ENCODE results near the gene KPNA3. TPM values are rescaled to one million over a fixed set of nuclear protein-coding genes. Genes with fewer than 3 reads are reported as not detected.

KPNA3 gene
- total and polyA plus RNA-seq, 12 donors: 22.5 to 79.1 (median 55.0) TPM

DNA sequence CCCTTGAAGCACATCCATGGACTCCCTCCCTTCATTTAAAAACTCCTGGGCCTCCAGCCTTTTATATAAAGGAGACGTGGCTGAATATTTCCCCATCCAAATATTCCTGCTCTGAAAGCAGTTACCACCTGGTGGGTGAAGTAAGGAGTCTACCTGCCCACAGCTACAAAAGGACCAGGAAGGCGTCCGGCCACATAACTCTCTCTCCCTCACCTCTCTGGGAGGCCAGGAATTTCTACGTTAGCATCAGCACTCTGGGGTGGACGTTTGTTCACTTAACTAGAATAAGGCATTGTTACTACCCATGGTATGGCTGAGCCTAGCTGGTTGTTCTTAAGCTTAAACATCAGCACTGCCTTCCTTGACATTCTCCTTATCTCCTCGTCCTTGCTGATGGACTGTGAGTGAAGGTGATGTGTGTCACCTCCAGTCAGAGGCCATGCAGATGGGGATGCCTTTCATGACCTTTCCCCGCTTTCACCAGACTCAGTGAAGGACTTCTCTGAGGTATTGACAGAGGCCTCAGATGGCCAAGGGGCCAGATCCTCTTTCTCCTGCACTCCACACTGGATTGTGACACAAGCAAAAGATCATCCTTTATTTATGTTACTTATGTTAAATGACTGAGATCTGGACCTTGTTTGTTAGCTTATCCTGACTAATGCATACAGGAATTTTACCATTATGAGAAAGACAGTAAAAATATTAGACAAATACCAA lies 22.2 kb upstream of the KPNA3 start:
- Histone ChIP-seq H3K27ac (no peak overlapping the region), H3K36me3 (no peaks in the 10 kb centered on the region), H3K4me1 (peaks cover 0 to 37% (median 7%) of the 10 kb centered on the region in 9 donors), H3K27me3 (no peaks in the 10 kb centered on the region), H3K9me3 (peaks cover 0 to 3% (median 0%) of the 10 kb centered on the region in 11 donors), H3K4me3 (no peak overlapping the region)
- TF ChIP-seq, protein P1, sequence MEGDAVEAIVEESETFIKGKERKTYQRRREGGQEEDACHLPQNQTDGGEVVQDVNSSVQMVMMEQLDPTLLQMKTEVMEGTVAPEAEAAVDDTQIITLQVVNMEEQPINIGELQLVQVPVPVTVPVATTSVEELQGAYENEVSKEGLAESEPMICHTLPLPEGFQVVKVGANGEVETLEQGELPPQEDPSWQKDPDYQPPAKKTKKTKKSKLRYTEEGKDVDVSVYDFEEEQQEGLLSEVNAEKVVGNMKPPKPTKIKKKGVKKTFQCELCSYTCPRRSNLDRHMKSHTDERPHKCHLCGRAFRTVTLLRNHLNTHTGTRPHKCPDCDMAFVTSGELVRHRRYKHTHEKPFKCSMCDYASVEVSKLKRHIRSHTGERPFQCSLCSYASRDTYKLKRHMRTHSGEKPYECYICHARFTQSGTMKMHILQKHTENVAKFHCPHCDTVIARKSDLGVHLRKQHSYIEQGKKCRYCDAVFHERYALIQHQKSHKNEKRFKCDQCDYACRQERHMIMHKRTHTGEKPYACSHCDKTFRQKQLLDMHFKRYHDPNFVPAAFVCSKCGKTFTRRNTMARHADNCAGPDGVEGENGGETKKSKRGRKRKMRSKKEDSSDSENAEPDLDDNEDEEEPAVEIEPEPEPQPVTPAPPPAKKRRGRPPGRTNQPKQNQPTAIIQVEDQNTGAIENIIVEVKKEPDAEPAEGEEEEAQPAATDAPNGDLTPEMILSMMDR (IDR thresholded peaks at IDR 0.05): no peak
- intact Hi-C loops (cut with DNase I): no loop called here
- ATAC-seq (peak in 1 of 8 donors; percentile 24), DNase-seq (no peak)
- WGBS, 2 donors: 88% methylated on average over 7 of the region's 7 CpGs

DNA sequence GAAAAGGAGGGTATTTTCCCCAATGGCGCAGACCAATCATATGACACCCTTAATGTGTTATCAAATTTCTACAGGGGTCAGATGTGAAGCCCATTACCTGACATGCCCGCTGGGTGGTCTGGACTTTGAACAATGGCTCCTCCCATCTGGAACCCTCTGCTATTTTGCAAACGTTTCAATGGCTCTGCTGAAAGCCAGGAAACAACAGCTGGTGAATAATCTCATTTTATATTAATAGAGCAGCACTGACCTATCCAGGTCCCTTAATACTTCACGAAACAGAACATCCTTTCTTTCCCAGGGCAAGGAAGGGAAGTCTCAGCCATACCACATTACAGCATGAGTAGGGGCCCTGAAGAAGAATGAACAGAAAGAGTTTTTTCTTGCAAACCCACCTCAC lies 20.3 kb upstream of the KPNA3 start:
- TF ChIP-seq, protein P1 (IDR thresholded peaks at IDR 0.05): no peak
- Histone ChIP-seq H3K27ac (no peak overlapping the region), H3K9me3 (peaks cover 0 to 4% (median 0%) of the 10 kb centered on the region in 11 donors), H3K36me3 (no peaks in the 10 kb centered on the region), H3K27me3 (peaks cover 0 to 4% (median 0%) of the 10 kb centered on the region in 7 donors), H3K4me1 (peaks cover 0 to 37% (median 7%) of the 10 kb centered on the region in 9 donors), H3K4me3 (no peak overlapping the region)
- 48 to 50% methylated on average over 4 of the region's 4 CpGs for WGBS, 2 donors
- no peak for DNase-seq
- intact Hi-C loops (cut with DNase I): no loop called here
- peak in 4 of 8 donors; percentile 54 to 66 (median 60) for ATAC-seq

DNA sequence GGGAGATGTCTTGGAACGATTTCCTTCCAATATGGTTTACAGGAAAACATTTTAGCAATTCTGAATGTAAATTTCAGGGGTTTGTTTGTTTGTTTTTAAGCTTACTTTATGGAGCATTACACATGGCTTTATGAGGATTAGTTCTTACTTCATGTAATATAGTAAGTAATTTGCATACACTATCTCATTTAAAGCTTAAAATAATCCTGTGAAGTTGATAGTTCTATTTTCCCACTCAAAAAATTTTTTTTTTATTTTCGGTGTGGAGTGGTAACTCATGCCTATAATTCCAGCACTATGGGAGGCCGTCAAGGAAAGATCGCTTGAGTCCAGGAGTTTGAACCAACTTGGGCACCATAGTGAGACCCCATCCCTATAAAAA lies 19.0 kb upstream of the KPNA3 start:
- Histone ChIP-seq H3K36me3 (no peaks in the 10 kb centered on the region), H3K27ac (peak overlapping the region in 5 of 10 donors; percentile 19 to 71 (median 49)), H3K4me3 (no peak overlapping the region), H3K27me3 (peaks cover 0 to 4% (median 0%) of the 10 kb centered on the region in 7 donors), H3K9me3 (peaks cover 0 to 4% (median 0%) of the 10 kb centered on the region in 11 donors), H3K4me1 (peaks cover 0 to 37% (median 7%) of the 10 kb centered on the region in 9 donors)
- intact Hi-C loops (cut with DNase I): no loop called here
- TF ChIP-seq, protein P1 (IDR thresholded peaks at IDR 0.05): no peak
- no peak for ATAC-seq
- no peak for DNase-seq
- 77 to 86% methylated on average over 4 of the region's 4 CpGs for WGBS, 2 donors

DNA sequence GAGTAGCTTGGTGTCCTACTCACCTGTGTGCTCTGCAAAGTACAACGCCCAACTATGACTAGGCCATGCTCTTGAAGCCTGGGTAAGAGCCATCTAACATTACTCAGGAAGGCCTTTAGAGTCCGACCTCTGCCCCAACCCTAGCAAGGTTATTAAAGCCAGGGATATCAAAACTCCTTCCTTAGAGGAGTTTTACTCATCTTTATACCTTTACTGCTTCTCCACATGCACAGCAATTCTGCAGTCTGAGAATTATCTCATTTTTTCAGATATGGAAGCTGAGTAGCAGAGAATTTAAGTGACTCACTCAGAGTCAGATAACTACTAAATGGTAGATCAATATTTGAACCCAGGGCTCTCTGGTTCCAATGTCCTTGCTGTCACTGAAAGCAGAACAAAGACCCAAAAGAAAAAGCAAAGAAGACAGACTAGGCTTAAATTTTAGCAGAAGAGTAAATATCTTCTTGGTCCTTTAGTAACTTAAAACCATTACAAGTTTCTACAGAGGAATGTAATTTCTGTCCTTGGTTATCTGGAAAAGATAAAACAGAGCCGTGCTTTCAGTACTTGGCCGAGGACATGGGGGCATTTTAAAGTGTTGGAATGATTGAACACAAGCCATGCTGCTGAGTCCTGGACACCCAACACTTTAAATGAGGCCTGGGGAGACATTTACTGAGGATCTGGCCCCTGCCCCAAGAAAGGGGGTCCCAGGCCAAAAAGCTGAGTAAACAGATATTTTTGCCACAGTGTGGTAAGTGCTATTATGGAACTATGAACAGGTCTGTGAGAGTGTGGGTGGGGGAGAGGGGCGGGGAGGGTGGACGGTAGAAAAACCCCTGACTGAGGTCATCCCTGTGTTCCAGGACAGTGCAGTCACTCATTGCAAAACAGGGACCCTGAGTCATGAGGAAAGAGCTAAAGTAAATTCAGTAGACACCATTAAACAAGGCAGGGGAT lies 18.4 kb upstream of the KPNA3 start:
- Histone ChIP-seq H3K9me3 (peaks cover 0 to 4% (median 0%) of the 10 kb centered on the region in 11 donors), H3K4me1 (peaks cover 0 to 37% (median 7%) of the 10 kb centered on the region in 9 donors), H3K27ac (peak overlapping the region in 7 of 10 donors; percentile 16 to 71 (median 48)), H3K27me3 (peaks cover 0 to 4% (median 0%) of the 10 kb centered on the region in 7 donors), H3K36me3 (no peaks in the 10 kb centered on the region), H3K4me3 (no peak overlapping the region)
- ATAC-seq (peak in 7 of 8 donors; percentile 38 to 86 (median 66)), DNase-seq (no peak)
- TF ChIP-seq, protein P1 (IDR thresholded peaks at IDR 0.05): no peak
- WGBS, 2 donors: 47 to 51% methylated on average over 6 of the region's 6 CpGs
- intact Hi-C loops (cut with DNase I): no loop called here
